ENCODE results near the gene FBXL7. TPM values are rescaled to one million over a fixed set of nuclear protein-coding genes. Genes with fewer than 3 reads are reported as not detected.

The FBXL7 gene
- total and polyA plus RNA-seq, 2 donors (not counting 1 experiment from before 2014, with no cell fraction given): not detected

- WGBS (ENCODE audit: insufficient coverage): 100% methylated on average over 2 of the region's 3 CpGs
- no peak overlapping the region for H3K4me3 ChIP-seq (ENCODE audit: control extremely low read depth in 1 of 5, extremely low read depth in 1 of 5, insufficient read depth in 1 of 5, low read depth in 2 of 5, low read length in 4 of 5)
- no peak overlapping the region for H2AFZ ChIP-seq (ENCODE audit: insufficient read depth, low read depth, low read length, poor library complexity, severe bottlenecking)
- ChIA-PET CTCF (no interaction called here), POLR2A (no interaction called here)
- H3K9ac ChIP-seq (ENCODE audit: low read length): no peak overlapping the region
- ATAC-seq (ENCODE audit: low read depth) (no peak), DNase-seq (no peak)
- no peaks in the 10 kb centered on the region for H4K20me1 ChIP-seq (ENCODE audit: control insufficient read depth, insufficient read depth, low read length, poor library complexity, severe bottlenecking)
- TF ChIP-seq CTCF (IDR thresholded peaks at IDR 0.05) (no peak), EZH2 (IDR thresholded peaks at IDR 0.05; ENCODE audit: borderline replicate concordance, insufficient read depth, low read depth, low read length, poor library complexity, severe bottlenecking) (no peak)
- H3K4me1 ChIP-seq (ENCODE audit: control insufficient read depth in 2 of 2, insufficient read depth in 2 of 2, low read length in 2 of 2): no peaks in the 10 kb centered on the region
- H3K79me2 ChIP-seq (ENCODE audit: control insufficient read depth, insufficient read depth, low read length): no peaks in the 10 kb centered on the region
- H3K4me2 ChIP-seq (replicated peaks; ENCODE audit: low read depth, low read length, poor library complexity, severe bottlenecking): no peak overlapping the region
- no peak overlapping the region for H3K27ac Mint-ChIP-seq
- no peaks in the 10 kb centered on the region for H3K27me3 ChIP-seq (replicated peaks in 1 of 4; ENCODE audit: control extremely low read depth in 1 of 4, control insufficient read depth in 3 of 4, insufficient read depth in 4 of 4, low read length in 3 of 4)
- H3K27ac ChIP-seq (ENCODE audit: low read length in 2 of 2): no peak overlapping the region
- H3K36me3 ChIP-seq (replicated peaks in 1 of 2; ENCODE audit: control extremely low read depth in 1 of 2, control insufficient read depth in 1 of 2, extremely low read depth in 1 of 2, insufficient read depth in 2 of 2, low read length in 1 of 2): no peaks in the 10 kb centered on the region
- no peaks in the 10 kb centered on the region for H3K9me3 ChIP-seq (ENCODE audit: control extremely low read depth in 1 of 3, control insufficient read depth in 2 of 3, insufficient read depth in 1 of 3, low read length in 2 of 3)
- intact Hi-C loops (cut with micrococcal nuclease): no loop called here
- no peak overlapping the region for H3K4me3 Mint-ChIP-seq
- peaks cover 5% of the 10 kb centered on the region for H3K9me3 Mint-ChIP-seq (ENCODE audit: insufficient read depth)
- no peaks in the 10 kb centered on the region for H3K4me1 Mint-ChIP-seq
- no peaks in the 10 kb centered on the region for H3K27me3 Mint-ChIP-seq
Observed at GRCh38 chr5:15946026-15946425, 446.0 kb downstream of the FBXL7 start.

GRCh38 chr5:15948190-15948589 is 448.2 kb downstream of the FBXL7 start:
- Histone ChIP-seq H3K4me3 (ENCODE audit: control extremely low read depth in 1 of 5, extremely low read depth in 1 of 5, insufficient read depth in 1 of 5, low read depth in 2 of 5, low read length in 4 of 5) (no peak overlapping the region), H4K20me1 (ENCODE audit: control insufficient read depth, insufficient read depth, low read length, poor library complexity, severe bottlenecking) (no peaks in the 10 kb centered on the region), H3K4me2 (replicated peaks; ENCODE audit: low read depth, low read length, poor library complexity, severe bottlenecking) (no peak overlapping the region), H3K9ac (ENCODE audit: low read length) (no peak overlapping the region), H3K9me3 (ENCODE audit: control extremely low read depth in 1 of 3, control insufficient read depth in 2 of 3, insufficient read depth in 1 of 3, low read length in 2 of 3) (no peaks in the 10 kb centered on the region), H3K36me3 (replicated peaks in 1 of 2; ENCODE audit: control extremely low read depth in 1 of 2, control insufficient read depth in 1 of 2, extremely low read depth in 1 of 2, insufficient read depth in 2 of 2, low read length in 1 of 2) (no peaks in the 10 kb centered on the region), H2AFZ (ENCODE audit: insufficient read depth, low read depth, low read length, poor library complexity, severe bottlenecking) (no peak overlapping the region), H3K27ac (ENCODE audit: low read length in 2 of 2) (no peak overlapping the region), H3K4me1 (ENCODE audit: control insufficient read depth in 2 of 2, insufficient read depth in 2 of 2, low read length in 2 of 2) (no peaks in the 10 kb centered on the region), H3K79me2 (ENCODE audit: control insufficient read depth, insufficient read depth, low read length) (no peaks in the 10 kb centered on the region), H3K27me3 (replicated peaks in 1 of 4; ENCODE audit: control extremely low read depth in 1 of 4, control insufficient read depth in 3 of 4, insufficient read depth in 4 of 4, low read length in 3 of 4) (no peaks in the 10 kb centered on the region)
- no peaks in the 10 kb centered on the region for H3K27me3 Mint-ChIP-seq
- ATAC-seq (ENCODE audit: low read depth): no peak
- no CpG with 5 or more reads among the region's 3 CpGs for WGBS (ENCODE audit: insufficient coverage)
- H3K4me3 Mint-ChIP-seq: no peak overlapping the region
- no peak for DNase-seq
- no peak overlapping the region for H3K27ac Mint-ChIP-seq
- H3K9me3 Mint-ChIP-seq (ENCODE audit: insufficient read depth): peaks cover 5% of the 10 kb centered on the region
- TF ChIP-seq CTCF (IDR thresholded peaks at IDR 0.05) (no peak), EZH2 (IDR thresholded peaks at IDR 0.05; ENCODE audit: borderline replicate concordance, insufficient read depth, low read depth, low read length, poor library complexity, severe bottlenecking) (no peak)
- CTCF ChIA-PET: no interaction called here
- POLR2A ChIA-PET: no interaction called here
- intact Hi-C loops (cut with micrococcal nuclease): no loop called here
- H3K4me1 Mint-ChIP-seq: no peaks in the 10 kb centered on the region

All from B cell (primary cell).